Endothelial cell of umbilical vein (primary cell): Measurements from ENCODE around the gene CYTIP. TPM values are rescaled to one million over a fixed set of nuclear protein-coding genes. Genes with fewer than 3 reads are reported as not detected.

Experiments
- BruUV-seq: library from RNA; stranded (reverse); fragments of 400-500 nt; replicated peaks from 2 replicates; lab custom pipeline; 2021; lab: Mats Ljungman, UMichigan
- CTCF ChIA-PET: fragments of 300-600, 350-600 bp; sonication (Branson Sonifier 250); formaldehyde crosslinking; loops from one replicate; lab custom pipeline; 2021; ENCODE audit warnings: antibody characterized with exemption, inconsistent platforms; lab: Charles Lee
- POLR2A ChIA-PET: fragments of 300-600, 350-600 bp; sonication (Branson Sonifier 250); formaldehyde crosslinking; loops from one replicate; lab custom pipeline; 2021; ENCODE audit warnings: antibody characterized with exemption, inconsistent platforms; lab: Charles Lee
- DNase-seq: peaks from one replicate; pipeline ENCODE4 v3.0.0-alpha.2; 2011; ENCODE audit warnings: low read depth, low spot score
- FAIRE-seq: peaks from 2 replicates; lab custom pipeline; 2011; peaks lifted over from hg19 to GRCh38; lab: Jason Lieb, UNC
- H2AFZ ChIP-seq: 2 replicates; pipeline ENCODE4 v1.6.0; 2012; ENCODE audit warnings: low read depth, low read length, control low read depth, inconsistent platforms
- H3K27ac ChIP-seq: 2 replicates; pipeline ENCODE4 v1.5.1; 2011; ENCODE audit warnings: low read depth, mild to moderate bottlenecking, control low read depth, low read length, moderate library complexity; ENCODE audit not compliant: insufficient read depth
- H3K27me3 ChIP-seq, 2 experiments: 2 replicates each; pipeline versions ENCODE4 v1.6.0 to v1.6.1; 2011; ENCODE audit warnings: low read length in 2 of 2, mixed read lengths in 1 of 2; ENCODE audit not compliant: control insufficient read depth in 2 of 2, insufficient read depth in 2 of 2
- H3K36me3 ChIP-seq, 2 experiments: 2 replicates in 1 of 2; 3 replicates in 1 of 2; pipeline ENCODE4 v1.5.1; 2011; ENCODE audit warnings: low read length in 2 of 2, mild to moderate bottlenecking in 1 of 2, moderate library complexity in 1 of 2; ENCODE audit not compliant: control insufficient read depth in 2 of 2, insufficient read depth in 2 of 2; ENCODE audit errors: extremely low read depth in 1 of 2
- H3K4me1 ChIP-seq: 3 replicates; pipeline ENCODE4 v1.5.1; 2011; ENCODE audit warnings: mild to moderate bottlenecking, low read length; ENCODE audit not compliant: control insufficient read depth, insufficient read depth; ENCODE audit errors: extremely low read depth
- H3K4me2 ChIP-seq: 2 replicates; pipeline ENCODE4 v1.6.1; 2011; ENCODE audit warnings: low read length, control low read depth, mixed read lengths; ENCODE audit not compliant: insufficient read depth
- H3K4me3 ChIP-seq, 3 experiments: fragments of 200-600 bp in 1 of 3; sonication (generic), shearing (Covaris generic) in 1 of 3; replicated peaks in 1 of 3; 2 replicates each; pipeline ENCODE4 v1.5.1; 2011 to 2016; ENCODE audit warnings: control low read depth in 3 of 3, low read length in 3 of 3, mild to moderate bottlenecking in 2 of 3, inconsistent platforms in 1 of 3, low read depth in 1 of 3, moderate library complexity in 1 of 3; ENCODE audit not compliant: insufficient read depth in 1 of 3
- H3K79me2 ChIP-seq: 2 replicates; pipeline ENCODE4 v1.6.0; 2012; ENCODE audit warnings: low read length, inconsistent platforms; ENCODE audit not compliant: control insufficient read depth, insufficient read depth
- H3K9ac ChIP-seq: replicated peaks from 2 replicates; pipeline ENCODE3; 2011; ENCODE audit warnings: low read length, control low read depth; ENCODE audit not compliant: insufficient read depth; ENCODE audit errors: extremely low read depth
- H3K9me1 ChIP-seq: replicated peaks from 3 replicates; pipeline ENCODE4 v1.6.0; 2011; ENCODE audit warnings: mild to moderate bottlenecking, low read length; ENCODE audit not compliant: control insufficient read depth, insufficient read depth; ENCODE audit errors: extremely low read depth
- H3K9me3 ChIP-seq: replicated peaks from 2 replicates; pipeline ENCODE4 v1.5.1; 2012; ENCODE audit warnings: low read length, inconsistent platforms; ENCODE audit not compliant: control insufficient read depth, insufficient read depth
- H4K20me1 ChIP-seq: replicated peaks from 2 replicates; pipeline ENCODE3; 2011; ENCODE audit warnings: mild to moderate bottlenecking, low read length; ENCODE audit not compliant: control insufficient read depth, insufficient read depth; ENCODE audit errors: extremely low read depth
- EZH2 ChIP-seq: IDR thresholded peaks from 2 replicates; pipeline ENCODE4 v1.6.1; 2012; ENCODE audit warnings: borderline replicate concordance, low read depth, mild to moderate bottlenecking, moderate library complexity, low read length, inconsistent platforms; ENCODE audit not compliant: severe bottlenecking
- FOS ChIP-seq: IDR thresholded peaks from 2 replicates; pipeline ENCODE4 v1.6.1; 2011; ENCODE audit warnings: mild to moderate bottlenecking, low read length, moderate library complexity, borderline replicate concordance; ENCODE audit not compliant: insufficient read depth
- GATA2 ChIP-seq: IDR thresholded peaks from 2 replicates; pipeline ENCODE4 v1.7.0; 2011; ENCODE audit warnings: low read depth, mild to moderate bottlenecking, moderate library complexity, mixed read lengths, low read length; ENCODE audit not compliant: insufficient read length, insufficient read depth
- JUN ChIP-seq: IDR thresholded peaks from 2 replicates; pipeline ENCODE4 v1.6.1; 2011; ENCODE audit warnings: borderline replicate concordance, low read depth; ENCODE audit not compliant: insufficient read length, insufficient read depth
- MYC ChIP-seq: IDR thresholded peaks from one replicate; pipeline ENCODE4 v1.6.1; 2011; ENCODE audit warnings: mild to moderate bottlenecking, low read depth, low read length
- POLR2A ChIP-seq: IDR thresholded peaks from 2 replicates; pipeline ENCODE4 v1.6.1; 2012; ENCODE audit warnings: low read depth, mild to moderate bottlenecking, control low read depth, low read length
- POLR2AphosphoS5 ChIP-seq: IDR thresholded peaks from 2 replicates; pipeline ENCODE4 v1.6.1; 2012; ENCODE audit warnings: low read depth, mild to moderate bottlenecking, control low read depth, low read length, moderate library complexity; ENCODE audit not compliant: insufficient read depth
- dilution Hi-C: fragments of 300-500 bp; cut with MboI; formaldehyde crosslinking; loops from one replicate; pipeline ENCODE4 v1.15.0; 2019; ENCODE audit warnings: low sequenced_read_pairs; ENCODE audit not compliant: extremely low pct_ligation_motif_present
- intact Hi-C: fragments of 100-400 bp; cut with micrococcal nuclease; formaldehyde crosslinking; loops from one replicate; pipeline ENCODE4 v1.10.0; 2022
- polyA plus RNA-seq, 4 experiments: library from polyadenylated mRNA; depleted of rRNA in 3 of 4; stranded (reverse) in 3 of 4; unstranded in 1 of 4; fragments of >200 nt; gene quantifications; 2 replicates each; pipeline versions ENCODE4 v1.2.1 to v1.2.3, GENCODE V29; 2011 to 2012; ENCODE audit warnings: missing spikeins in 1 of 4
- total RNA-seq: library from RNA; stranded (reverse); gene quantifications from 2 replicates; pipeline ENCODE4 v1.2.3, GENCODE V29; 2021
- TF ChIP-seq, protein P1 (sequence below), 2 donors: IDR thresholded peaks; 1 replicate in 1 of 2; 2 replicates in 1 of 2; pipeline ENCODE4 v1.5.1; 2011; ENCODE audit warnings: low read length in 2 of 2, mild to moderate bottlenecking in 2 of 2, moderate library complexity in 2 of 2, control low read depth in 1 of 2, inconsistent platforms in 1 of 2, low read depth in 1 of 2; ENCODE audit not compliant: insufficient read depth in 1 of 2; ENCODE audit errors: extremely low read depth in 1 of 2
- TF ChIP-seq, protein P2 (sequence below): IDR thresholded peaks from 2 replicates; pipeline ENCODE4 v1.6.1; 2011; ENCODE audit not compliant: insufficient read depth, insufficient read length

CYTIP gene
- total and polyA plus RNA-seq, 2 donors (not counting 3 experiments of a cell fraction or from before 2014, with no cell fraction given) = not detected

DNA sequence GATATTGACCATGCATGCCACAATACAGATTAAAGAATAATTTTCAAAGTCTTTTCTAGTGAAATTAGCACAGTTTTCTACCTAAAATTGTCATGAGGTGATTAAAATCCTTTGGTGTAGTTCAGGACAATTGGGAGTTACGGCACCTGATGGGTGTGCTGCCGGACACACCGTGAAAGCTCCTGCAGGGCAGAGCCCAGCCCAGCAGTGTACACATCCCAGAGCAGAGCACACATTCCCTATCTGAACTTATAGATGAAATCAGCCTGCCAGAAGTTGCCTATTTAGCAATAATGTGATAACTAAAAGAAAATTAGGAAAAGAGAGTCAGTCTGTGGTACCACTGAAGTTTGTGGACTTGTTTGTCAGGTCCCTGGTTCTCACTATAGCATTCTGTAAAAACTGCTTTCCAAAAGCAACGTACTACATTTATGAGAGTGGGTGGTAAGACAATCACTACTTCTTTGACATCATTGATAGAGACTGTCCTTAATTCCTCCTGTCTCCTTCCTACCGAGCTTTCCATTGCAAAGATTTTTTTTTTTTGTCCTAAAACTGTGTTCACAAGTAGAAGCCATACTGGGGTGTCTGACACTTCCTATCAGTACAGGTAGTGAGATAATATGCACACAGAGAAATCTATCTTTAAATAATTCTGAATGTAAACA, 3.4 kb downstream of the CYTIP start:
- intact Hi-C loops (no loop called here), dilution Hi-C loops (no loop called here)
- Histone ChIP-seq H3K9ac (no peak overlapping the region), H3K27ac (no peak overlapping the region), H3K79me2 (no peaks in the 10 kb centered on the region), H4K20me1 (no peaks in the 10 kb centered on the region), H3K4me1 (no peaks in the 10 kb centered on the region), H2AFZ (no peak overlapping the region), H3K27me3 (no peaks in the 10 kb centered on the region), H3K9me1 (no peaks in the 10 kb centered on the region), H3K4me2 (no peak overlapping the region), H3K36me3 (no peaks in the 10 kb centered on the region), H3K9me3 (no peaks in the 10 kb centered on the region), H3K4me3 (no peak overlapping the region)
- no TSS peak for BruUV-seq
- POLR2A ChIA-PET = no interaction called here
- no peak for DNase-seq
- TF ChIP-seq GATA2 (no peak), POLR2A (no peak), JUN (no peak), POLR2AphosphoS5 (no peak), EZH2 (no peak), FOS (no peak), MYC (no peak)
- TF ChIP-seq, protein P1, sequence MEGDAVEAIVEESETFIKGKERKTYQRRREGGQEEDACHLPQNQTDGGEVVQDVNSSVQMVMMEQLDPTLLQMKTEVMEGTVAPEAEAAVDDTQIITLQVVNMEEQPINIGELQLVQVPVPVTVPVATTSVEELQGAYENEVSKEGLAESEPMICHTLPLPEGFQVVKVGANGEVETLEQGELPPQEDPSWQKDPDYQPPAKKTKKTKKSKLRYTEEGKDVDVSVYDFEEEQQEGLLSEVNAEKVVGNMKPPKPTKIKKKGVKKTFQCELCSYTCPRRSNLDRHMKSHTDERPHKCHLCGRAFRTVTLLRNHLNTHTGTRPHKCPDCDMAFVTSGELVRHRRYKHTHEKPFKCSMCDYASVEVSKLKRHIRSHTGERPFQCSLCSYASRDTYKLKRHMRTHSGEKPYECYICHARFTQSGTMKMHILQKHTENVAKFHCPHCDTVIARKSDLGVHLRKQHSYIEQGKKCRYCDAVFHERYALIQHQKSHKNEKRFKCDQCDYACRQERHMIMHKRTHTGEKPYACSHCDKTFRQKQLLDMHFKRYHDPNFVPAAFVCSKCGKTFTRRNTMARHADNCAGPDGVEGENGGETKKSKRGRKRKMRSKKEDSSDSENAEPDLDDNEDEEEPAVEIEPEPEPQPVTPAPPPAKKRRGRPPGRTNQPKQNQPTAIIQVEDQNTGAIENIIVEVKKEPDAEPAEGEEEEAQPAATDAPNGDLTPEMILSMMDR (IDR thresholded peaks at IDR 0.05; ENCODE audit: extremely low read depth in 1 of 2, insufficient read depth in 1 of 2, low read depth in 1 of 2, low read length in 2 of 2) = no peak
- TF ChIP-seq, protein P2, sequence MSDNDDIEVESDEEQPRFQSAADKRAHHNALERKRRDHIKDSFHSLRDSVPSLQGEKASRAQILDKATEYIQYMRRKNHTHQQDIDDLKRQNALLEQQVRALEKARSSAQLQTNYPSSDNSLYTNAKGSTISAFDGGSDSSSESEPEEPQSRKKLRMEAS = no peak
- CTCF ChIA-PET = interaction anchor here (1.5 kb wide), 1 partner anchor 52 kb away, joined by 3 read pairs; no protein-coding TSS in a partner anchor
- no peak for FAIRE-seq
